GM12865 (cell line): ENCODE results near the gene CHMP1B.
A peak's percentile ranks its signal among the peaks of the same experiment; 100 is the strongest.

Source experiments
- DNase-seq: peaks from one replicate; pipeline ENCODE4 v3.0.0; 2010; ENCODE audit warnings: low read depth
- H3K4me3 ChIP-seq: 2 replicates; pipeline ENCODE4 v1.5.1; 2011; ENCODE audit warnings: mild to moderate bottlenecking, low read depth, low read length, control low read depth
- CTCF ChIP-seq: IDR thresholded peaks from 2 replicates; pipeline ENCODE4 v1.5.1; 2011; ENCODE audit warnings: low read length, control low read depth, low read depth, inconsistent platforms; ENCODE audit not compliant: insufficient read depth; ENCODE audit errors: missing control alignments

Gene CHMP1B

DNA sequence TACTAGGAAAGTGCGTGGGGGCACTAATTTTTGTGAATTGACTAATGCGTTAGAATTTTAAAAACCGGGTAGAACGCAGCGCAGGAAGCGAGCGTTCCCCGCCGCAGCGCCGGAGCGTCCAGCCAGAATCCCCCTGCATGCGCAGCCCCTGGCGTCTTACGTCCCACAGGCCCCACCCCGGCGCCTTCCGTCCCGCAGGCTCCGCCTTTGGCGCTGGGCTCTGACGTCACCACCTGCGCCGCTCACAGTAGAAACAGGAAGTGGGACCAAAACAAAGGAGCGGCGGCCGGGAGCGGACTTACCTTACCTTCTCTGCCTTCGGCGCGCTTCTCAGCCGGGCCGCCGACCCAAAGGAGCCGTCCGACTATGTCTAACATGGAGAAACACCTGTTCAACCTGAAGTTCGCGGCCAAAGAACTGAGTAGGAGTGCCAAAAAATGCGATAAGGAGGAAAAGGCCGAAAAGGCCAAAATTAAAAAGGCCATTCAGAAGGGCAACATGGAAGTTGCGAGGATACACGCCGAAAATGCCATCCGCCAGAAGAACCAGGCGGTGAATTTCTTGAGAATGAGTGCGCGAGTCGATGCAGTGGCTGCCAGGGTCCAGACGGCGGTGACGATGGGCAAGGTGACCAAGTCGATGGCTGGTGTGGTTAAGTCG is at the start of gene CHMP1B:
Gene CHMP1B (plus strand): TSS at position 268 of the 660 bp plus-strand sequence. CDS start 99 bp downstream, at position 367.
- peak within 1 kb of the TSS; percentile 94 for H3K4me3 ChIP-seq
- TF ChIP-seq CTCF: no peak
- peak; percentile 97 for DNase-seq

- no peak overlapping the region for H3K4me3 ChIP-seq
- no peak for TF ChIP-seq CTCF
- DNase-seq: no peak
Observed at GRCh38 chr18:11801573-11801972, 49.6 kb upstream of the CHMP1B start.

DNA sequence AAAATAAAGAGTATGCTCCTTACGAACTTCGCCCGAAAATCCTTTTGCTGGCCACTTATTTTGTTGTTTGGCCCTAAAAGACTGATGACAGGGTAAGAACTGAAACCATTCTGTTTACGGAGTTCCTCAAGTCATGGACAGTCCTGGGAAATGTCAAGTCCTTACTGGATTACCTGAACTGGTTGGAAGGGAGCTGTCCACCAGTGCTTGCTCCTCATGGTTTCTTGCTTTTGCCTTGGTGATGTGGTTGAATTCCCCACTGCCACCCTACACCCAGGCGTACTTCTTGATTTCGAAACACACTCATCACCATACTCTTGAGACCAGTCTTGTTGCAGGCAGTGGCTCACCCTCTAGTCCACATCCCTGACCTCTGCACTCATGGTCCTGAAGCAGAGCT is 49.1 kb upstream of the CHMP1B start:
- no peak overlapping the region for H3K4me3 ChIP-seq
- no peak for DNase-seq

GRCh38 chr18:11802586-11802985 is 48.6 kb upstream of the CHMP1B start:
- DNase-seq: no peak
- TF ChIP-seq CTCF: no peak
- H3K4me3 ChIP-seq: no peak overlapping the region

More for the DNA sequence above, 49.1 kb upstream of the CHMP1B start:
- TF ChIP-seq CTCF: no peak

- TF ChIP-seq CTCF: no peak
- DNase-seq: no peak
Observed at GRCh38 chr18:11807233-11807632, 44.0 kb upstream of the CHMP1B start.

DNA sequence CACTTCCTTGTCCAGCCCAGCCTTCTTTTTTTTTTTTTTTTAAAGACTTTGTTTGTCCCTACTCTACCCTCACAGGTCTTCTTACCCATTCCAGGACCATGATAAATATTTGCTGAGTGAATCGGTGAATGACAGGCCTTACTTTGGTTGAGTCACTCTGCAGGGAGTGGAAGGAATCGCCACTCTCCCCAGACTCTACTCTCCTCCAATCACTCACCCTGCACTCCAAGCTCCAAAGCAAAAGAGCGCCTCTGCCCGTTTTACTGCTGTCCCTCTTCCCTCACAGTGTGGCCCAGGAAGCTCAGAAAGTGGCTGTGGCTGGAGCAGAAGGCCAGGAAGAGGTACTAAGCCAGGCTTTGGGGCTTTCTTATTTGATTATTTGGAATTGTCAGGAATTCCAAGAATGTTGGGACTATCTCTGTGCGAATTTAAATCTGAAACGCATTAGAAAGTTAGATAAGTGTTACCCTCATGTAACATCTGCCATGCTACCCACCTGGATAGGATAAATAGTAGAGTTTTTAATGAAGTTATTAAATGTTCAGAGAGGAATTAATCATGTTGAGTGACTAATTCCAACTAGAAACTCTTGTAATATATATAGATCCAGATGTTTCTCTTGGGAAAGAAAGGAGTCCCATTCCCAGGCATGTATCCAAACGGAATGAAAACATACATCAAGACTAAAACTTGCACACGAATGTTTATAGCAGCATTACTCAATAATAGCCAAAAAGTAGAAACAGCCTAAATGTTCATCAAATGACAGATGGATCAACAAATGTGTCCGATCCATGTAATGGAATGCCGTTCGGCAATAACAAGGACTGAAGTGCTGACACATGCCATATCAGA is 43.0 kb upstream of the CHMP1B start:
- no peak for TF ChIP-seq CTCF
- H3K4me3 ChIP-seq: no peak overlapping the region
- no peak for DNase-seq

More at GRCh38 chr18:11807233-11807632, 44.0 kb upstream of the CHMP1B start:
- H3K4me3 ChIP-seq: no peak overlapping the region
